H9 (cell line): ENCODE data around the gene ASB5. TPM values are rescaled to one million over a fixed set of nuclear protein-coding genes. Genes with fewer than 3 reads are reported as not detected.
"Not testable (repeated sequence)": the region's sequence is repeated elsewhere in the genome, so short reads cannot be mapped to it uniquely, and the experiment has no call there.

Experiments used
- DNase-seq: peaks from one replicate; pipeline ENCODE4 v3.0.0-alpha.2; 2017
- H2AFZ ChIP-seq: one replicate; pipeline ENCODE4 v1.6.1; 2013; ENCODE audit warnings: mild to moderate bottlenecking, low read length, control low read depth, moderate library complexity
- H2AK5ac ChIP-seq: 2 replicates; pipeline ENCODE4 v1.6.1; 2013; ENCODE audit warnings: low read length, control low read depth, mixed read lengths; ENCODE audit not compliant: insufficient read length
- H2BK120ac ChIP-seq: one replicate; pipeline ENCODE4 v1.6.1; 2013; ENCODE audit warnings: low read depth, mild to moderate bottlenecking, low read length, control low read depth, inconsistent platforms; ENCODE audit not compliant: poor library complexity, severe bottlenecking
- H2BK12ac ChIP-seq: 2 replicates; pipeline ENCODE4 v1.6.1; 2013; ENCODE audit warnings: low read length, control low read depth, mixed read lengths, low read depth; ENCODE audit not compliant: insufficient read length
- H2BK15ac ChIP-seq: 2 replicates; pipeline ENCODE4 v1.6.1; 2013; ENCODE audit warnings: low read depth, low read length, control low read depth
- H2BK20ac ChIP-seq: one replicate; pipeline ENCODE4 v1.6.1; 2013; ENCODE audit warnings: low read depth, mild to moderate bottlenecking, low read length, control low read depth, inconsistent platforms; ENCODE audit not compliant: poor library complexity, severe bottlenecking
- H2BK5ac ChIP-seq: 2 replicates; pipeline ENCODE4 v1.6.1; 2013; ENCODE audit warnings: low read length, control low read depth, mixed read lengths; ENCODE audit not compliant: insufficient read length
- H3K14ac ChIP-seq: 2 replicates; pipeline ENCODE4 v1.6.1; 2013; ENCODE audit warnings: low read length, control low read depth; ENCODE audit not compliant: insufficient read depth
- H3K18ac ChIP-seq: 2 replicates; pipeline ENCODE4 v1.6.1; 2013; ENCODE audit warnings: low read depth, mild to moderate bottlenecking, mixed read lengths, low read length, control low read depth; ENCODE audit not compliant: insufficient read length
- H3K23ac ChIP-seq: 2 replicates; pipeline ENCODE4 v1.6.1; 2013; ENCODE audit warnings: low read length, control low read depth, mixed read lengths, low read depth; ENCODE audit not compliant: insufficient read length
- H3K23me2 ChIP-seq: 2 replicates; pipeline ENCODE4 v1.6.1; 2013; ENCODE audit warnings: low read depth, mild to moderate bottlenecking, mixed read lengths, low read length, control low read depth; ENCODE audit not compliant: insufficient read length, poor library complexity, severe bottlenecking
- H3K27ac ChIP-seq: 2 replicates; pipeline ENCODE4 v1.5.1; 2013; ENCODE audit warnings: low read length, control low read depth, mixed read lengths, low read depth; ENCODE audit not compliant: insufficient read length
- H3K27me3 ChIP-seq: 2 replicates; pipeline ENCODE4 v1.6.1; 2013; ENCODE audit warnings: low read length, control low read depth, inconsistent platforms; ENCODE audit not compliant: insufficient read depth
- H3K4ac ChIP-seq: 2 replicates; pipeline ENCODE4 v1.6.1; 2013; ENCODE audit warnings: low read depth, mild to moderate bottlenecking, control low read depth, inconsistent platforms, low read length, moderate library complexity
- H3K4me1 ChIP-seq: 2 replicates; pipeline ENCODE4 v1.6.1; 2013; ENCODE audit warnings: low read length, control low read depth, inconsistent platforms; ENCODE audit not compliant: insufficient read depth
- H3K4me2 ChIP-seq: 2 replicates; pipeline ENCODE4 v1.6.1; 2013; ENCODE audit warnings: low read length, control low read depth, mixed read lengths; ENCODE audit not compliant: insufficient read length, insufficient read depth
- H3K56ac ChIP-seq: 2 replicates; pipeline ENCODE4 v1.6.1; 2013; ENCODE audit warnings: low read depth, mild to moderate bottlenecking, mixed read lengths, low read length, control low read depth; ENCODE audit not compliant: insufficient read length
- H3K79me1 ChIP-seq: 2 replicates; pipeline ENCODE4 v1.6.1; 2013; ENCODE audit warnings: low read depth, mild to moderate bottlenecking, moderate library complexity, low read length, control low read depth, inconsistent platforms; ENCODE audit not compliant: insufficient read depth, poor library complexity, severe bottlenecking
- H3K79me2 ChIP-seq: 2 replicates; pipeline ENCODE4 v1.6.1; 2013; ENCODE audit warnings: low read length, control low read depth, inconsistent platforms; ENCODE audit not compliant: insufficient read depth
- H3K9ac ChIP-seq: 2 replicates; pipeline ENCODE4 v1.6.1; 2013; ENCODE audit warnings: low read length, control low read depth, mixed read lengths; ENCODE audit not compliant: insufficient read length; ENCODE audit errors: extremely low read depth
- H3K9me3 ChIP-seq: one replicate; pipeline ENCODE4 v1.6.1; 2013; ENCODE audit warnings: low read depth, low read length, inconsistent platforms; ENCODE audit not compliant: control insufficient read depth
- H3T11ph ChIP-seq: one replicate; pipeline ENCODE4 v1.6.1; 2013; ENCODE audit warnings: mild to moderate bottlenecking, low read length, control low read depth, inconsistent platforms
- H4K20me1 ChIP-seq: one replicate; pipeline ENCODE4 v1.6.1; 2013; ENCODE audit not compliant: control insufficient read depth, insufficient read length, insufficient read depth
- H4K5ac ChIP-seq: 2 replicates; pipeline ENCODE4 v1.6.1; 2013; ENCODE audit warnings: low read depth, mild to moderate bottlenecking, mixed read lengths, low read length, control low read depth; ENCODE audit not compliant: insufficient read length
- H4K8ac ChIP-seq: replicated peaks from 2 replicates; pipeline ENCODE4 v1.6.1; 2013; ENCODE audit warnings: low read length, control low read depth, mixed read lengths, low read depth; ENCODE audit not compliant: insufficient read length
- H4K91ac ChIP-seq: 2 replicates; pipeline ENCODE4 v1.6.1; 2013; ENCODE audit warnings: low read depth, mild to moderate bottlenecking, moderate library complexity, mixed read lengths, low read length, control low read depth; ENCODE audit not compliant: insufficient read length
- H3K27ac Mint-ChIP-seq, 3 experiments: 2 replicates in 2 of 3; 3 replicates in 1 of 3; pipeline ENCODE4 v1.8.0; 2020 to 2021; ENCODE audit warnings: mixed read lengths in 3 of 3, mild to moderate bottlenecking in 1 of 3, moderate library complexity in 1 of 3
- H3K27me3 Mint-ChIP-seq: 2 replicates; pipeline ENCODE4 v1.8.0; 2021; ENCODE audit warnings: low read depth, mild to moderate bottlenecking, moderate library complexity, mixed read lengths
- H3K36me3 Mint-ChIP-seq, 3 experiments: 2 replicates in 2 of 3; 3 replicates in 1 of 3; pipeline ENCODE4 v1.8.0; 2020 to 2021; ENCODE audit warnings: low read depth in 3 of 3, mixed read lengths in 3 of 3; ENCODE audit not compliant: insufficient read depth in 1 of 3
- H3K4me1 Mint-ChIP-seq, 2 experiments: 2 replicates each; pipeline ENCODE4 v1.8.0; 2020; ENCODE audit warnings: mixed read lengths in 2 of 2
- H3K4me3 Mint-ChIP-seq, 2 experiments: 2 replicates in 1 of 2; 3 replicates in 1 of 2; pipeline ENCODE4 v1.8.0; 2020 to 2021; ENCODE audit warnings: mild to moderate bottlenecking in 2 of 2, mixed read lengths in 2 of 2, moderate library complexity in 1 of 2
- H3K9me3 Mint-ChIP-seq, 2 experiments: 2 replicates in 1 of 2; 3 replicates in 1 of 2; pipeline ENCODE4 v1.8.0; 2020; ENCODE audit warnings: mild to moderate bottlenecking in 2 of 2, mixed read lengths in 2 of 2, moderate library complexity in 1 of 2
- CTCF ChIP-seq: fragments of 200-600 bp; sonication (generic); conservative IDR thresholded peaks from 3 replicates; pipeline ENCODE4 v1.8.0; 2021; ENCODE audit warnings: antibody characterized with exemption, mild to moderate bottlenecking
- WGBS: extraction: QIAGEN DNeasy Blood & Tissue Kit; methylation state at CpG from one replicate; pipeline ENCODE4 v1.1.7; 2013; ENCODE audit warnings: missing lambda C conversion rate, low lambda C conversion rate, mixed read lengths; ENCODE audit not compliant: insufficient read length; ENCODE audit errors: extremely low coverage; 5-methylcytosine and 5-hydroxymethylcytosine counted together
- total RNA-seq: library from RNA; stranded (reverse); gene quantifications from 2 replicates; pipeline ENCODE4 v1.2.1, GENCODE V29; 2021

The ASB5 gene
- total RNA-seq, 1 experiment from 2014 or later, result not detected

- Histone ChIP-seq H2BK15ac (no peak overlapping the region), H2BK20ac (no peak overlapping the region), H3K79me1 (no peaks in the 10 kb centered on the region), H3K9ac (no peak overlapping the region), H3K9me3 (no peaks in the 10 kb centered on the region), H3K18ac (no peak overlapping the region), H2BK120ac (no peak overlapping the region), H4K91ac (no peak overlapping the region), H3K56ac (no peak overlapping the region), H3K4me1 (peaks cover 3% of the 10 kb centered on the region; the same call in 1 of the 2 replicates), H3K23me2 (no peaks in the 10 kb centered on the region), H2BK12ac (no peak overlapping the region), H3K79me2 (no peaks in the 10 kb centered on the region), H4K20me1 (no peaks in the 10 kb centered on the region), H3K14ac (no peak overlapping the region), H3K4ac (no peak overlapping the region), H3K27me3 (no peaks in the 10 kb centered on the region), H4K8ac (no peak overlapping the region), H2AFZ (no peak overlapping the region), H3T11ph (no peak overlapping the region), H3K27ac (no peak overlapping the region), H2BK5ac (no peak overlapping the region), H2AK5ac (no peak overlapping the region), H3K23ac (no peak overlapping the region), H3K4me2 (no peak overlapping the region), H4K5ac (no peak overlapping the region)
- Mint-ChIP-seq H3K9me3 (no peaks in the 10 kb centered on the region; a peak in 1 of 5 replicates), H3K27me3 (no peaks in the 10 kb centered on the region), H3K27ac (no peak overlapping the region), H3K4me1 (peaks cover 23% of the 10 kb centered on the region in 2 experiments), H3K4me3 (no peak overlapping the region), H3K36me3 (peaks cover 0 to 2% (median 0%) of the 10 kb centered on the region in 3 experiments; a peak in 1 of 7 replicates)
- TF ChIP-seq CTCF, result no peak
- DNase-seq, result no peak
- WGBS, result no CpG with 5 or more reads among the region's 3 CpGs
Observed at GRCh38 chr4:176286728-176287127, 17.7 kb upstream of the ASB5 start.

- H2AFZ ChIP-seq, H2AK5ac ChIP-seq, H3K23me2 ChIP-seq, H4K91ac ChIP-seq, H4K20me1 ChIP-seq, H3K9me3 Mint-ChIP-seq, H4K8ac ChIP-seq, H4K5ac ChIP-seq, H3K79me1 ChIP-seq, H3K9me3 ChIP-seq, DNase-seq, H2BK5ac ChIP-seq, H3K4me3 Mint-ChIP-seq, H3K4me2 ChIP-seq, H2BK20ac ChIP-seq, H3K27ac ChIP-seq, H3K9ac ChIP-seq, H3K36me3 Mint-ChIP-seq, H3K79me2 ChIP-seq, H3K14ac ChIP-seq, H3T11ph ChIP-seq, H3K18ac ChIP-seq, H3K4ac ChIP-seq, H2BK15ac ChIP-seq, H3K4me1 ChIP-seq, H3K23ac ChIP-seq, H3K27me3 ChIP-seq, H2BK120ac ChIP-seq, H3K27me3 Mint-ChIP-seq, H3K56ac ChIP-seq, H2BK12ac ChIP-seq, H3K27ac Mint-ChIP-seq: not testable (repeated sequence)
- no CpG with 5 or more reads among the region's 1 CpG for WGBS
- peaks cover 10 to 13% of the 10 kb centered on the region in 2 experiments; a peak in 3 of 4 replicates for H3K4me1 Mint-ChIP-seq
Observed at GRCh38 chr4:176279560-176279959, 10.5 kb upstream of the ASB5 start.
